A549 (cell line): ENCODE results near the gene SLIT3.

Experiments used
- CTCF ChIP-seq: fragments of >200 bp; sonication (Bioruptor Twin); formaldehyde crosslinking; IDR thresholded peaks from 3 replicates; pipeline ENCODE4 v1.5.1; 2016
- ESRRA ChIP-seq: fragments of 150-350 bp; IDR thresholded peaks from 2 replicates; pipeline ENCODE4 v1.6.1; 2014; ENCODE audit warnings: mild to moderate bottlenecking, low read length, borderline replicate concordance
- RARB ChIP-seq: fragments of 250-450 bp; sonication (Bioruptor Pico); IDR thresholded peaks from 2 replicates; pipeline ENCODE4 v1.8.0; 2021; ENCODE audit warnings: mild to moderate bottlenecking, moderate library complexity

- no peak for TF ChIP-seq CTCF
- TF ChIP-seq RARB (CRISPR knock-in tag): no peak
- TF ChIP-seq ESRRA: no peak
Observed at GRCh38 chr5:168820874-168821273, 480.1 kb downstream of the SLIT3 start.
